Breast epithelium (tissue), 3 donors: ENCODE results near the gene TTLL11.

Experiments used
- CTCF ChIP-seq, 3 donors: fragments of 450-650 bp; IDR thresholded peaks; one replicate each; pipeline ENCODE4 v1.5.1; 2016 to 2017; ENCODE audit warnings: antibody characterized with exemption in 3 of 3, mild to moderate bottlenecking in 3 of 3, moderate library complexity in 3 of 3
- POLR2A ChIP-seq: fragments of 450-650 bp; IDR thresholded peaks from one replicate; pipeline ENCODE4 v1.6.1; 2016; ENCODE audit warnings: antibody characterized with exemption, mild to moderate bottlenecking, moderate library complexity
- POLR2AphosphoS5 ChIP-seq, 3 donors: sonication (generic); formaldehyde crosslinking; IDR thresholded peaks; one replicate each; pipeline ENCODE4 v1.6.1; 2017; ENCODE audit warnings: antibody characterized with exemption in 3 of 3

- no peak for TF ChIP-seq CTCF (IDR thresholded peaks at IDR 0.05)
- TF ChIP-seq POLR2A: no peak
- no peak for TF ChIP-seq POLR2AphosphoS5 (IDR thresholded peaks at IDR 0.05)
Measured at GRCh38 chr9:122036408-122036807, 56.7 kb downstream of the TTLL11 start.
